Glutamatergic neuron (in vitro differentiated cells): ENCODE data around the gene KIAA1671. TPM values are rescaled to one million over a fixed set of nuclear protein-coding genes. Genes with fewer than 3 reads are reported as not detected.
A peak's percentile ranks its signal among the peaks of the same experiment; 100 is the strongest.

Experiments
- DNase-seq: peaks from one replicate; pipeline ENCODE4 v3.0.0; 2022
- H3K27ac Mint-ChIP-seq: one replicate; pipeline ENCODE4 v1.8.0; 2020; ENCODE audit warnings: mild to moderate bottlenecking, mixed read lengths, inconsistent platforms; ENCODE audit not compliant: unreplicated experiment
- H3K27me3 Mint-ChIP-seq: one replicate; pipeline ENCODE4 v1.8.0; 2020; ENCODE audit warnings: mild to moderate bottlenecking, moderate library complexity, mixed read lengths, inconsistent platforms; ENCODE audit not compliant: unreplicated experiment
- H3K36me3 Mint-ChIP-seq: one replicate; pipeline ENCODE4 v1.8.0; 2020; ENCODE audit warnings: mild to moderate bottlenecking, mixed read lengths, inconsistent platforms; ENCODE audit not compliant: unreplicated experiment
- H3K4me1 Mint-ChIP-seq: one replicate; pipeline ENCODE4 v1.8.0; 2020; ENCODE audit warnings: mild to moderate bottlenecking, low read depth, mixed read lengths, inconsistent platforms; ENCODE audit not compliant: unreplicated experiment
- H3K4me3 Mint-ChIP-seq: one replicate; pipeline ENCODE4 v1.8.0; 2020; ENCODE audit warnings: mild to moderate bottlenecking, mixed read lengths, inconsistent platforms; ENCODE audit not compliant: unreplicated experiment
- H3K9me3 Mint-ChIP-seq: one replicate; pipeline ENCODE4 v1.8.0; 2020; ENCODE audit warnings: mild to moderate bottlenecking, moderate library complexity, mixed read lengths, inconsistent platforms; ENCODE audit not compliant: unreplicated experiment
- CTCF ChIP-seq: fragments of 200-600 bp; sonication (generic); IDR thresholded peaks from one replicate; pipeline ENCODE4 v1.5.0; 2021; ENCODE audit not compliant: partially characterized antibody, unreplicated experiment
- total RNA-seq: library from RNA; stranded (reverse); fragmentation: NEBNext Ultra II Directional; extraction: Animal tissue kit (Norgen Biotek cat#: 25700); gene quantifications from one replicate; pipeline ENCODE4 v1.2.1, GENCODE V29; 2021; ENCODE audit not compliant: unreplicated experiment

The KIAA1671 gene
- total RNA-seq, 1 donor from 2014 or later: 15.3 TPM

- no peak overlapping the region for H3K27ac Mint-ChIP-seq
- H3K9me3 Mint-ChIP-seq: peaks cover 2% of the 10 kb centered on the region
- DNase-seq: no peak
- no peak overlapping the region for H3K4me3 Mint-ChIP-seq
- peaks cover 7% of the 10 kb centered on the region for H3K27me3 Mint-ChIP-seq
- no peak for TF ChIP-seq CTCF
- no peaks in the 10 kb centered on the region for H3K36me3 Mint-ChIP-seq
- peaks cover 31% of the 10 kb centered on the region for H3K4me1 Mint-ChIP-seq
Measured at GRCh38 chr22:24981066-24981465, 28.6 kb downstream of the KIAA1671 start.

- peaks cover 2% of the 10 kb centered on the region for H3K9me3 Mint-ChIP-seq
- H3K27me3 Mint-ChIP-seq: peaks cover 7% of the 10 kb centered on the region
Measured at GRCh38 chr22:24981656-24982055, 29.1 kb downstream of the KIAA1671 start.

GRCh38 chr22:24982301-24983056 is 30.0 kb downstream of the KIAA1671 start:
- Mint-ChIP-seq H3K27me3 (peaks cover 7% of the 10 kb centered on the region), H3K27ac (peak overlapping the region; percentile 38), H3K36me3 (no peaks in the 10 kb centered on the region), H3K9me3 (peaks cover 2% of the 10 kb centered on the region), H3K4me3 (no peak overlapping the region), H3K4me1 (peaks cover 24% of the 10 kb centered on the region)
- DNase-seq: no peak
- TF ChIP-seq CTCF: no peak

More at GRCh38 chr22:24981656-24982055, 29.1 kb downstream of the KIAA1671 start:
- H3K27ac Mint-ChIP-seq: no peak overlapping the region
- H3K4me1 Mint-ChIP-seq: peaks cover 27% of the 10 kb centered on the region
- no peak for TF ChIP-seq CTCF
- no peak overlapping the region for H3K4me3 Mint-ChIP-seq
- no peak for DNase-seq
- H3K36me3 Mint-ChIP-seq: no peaks in the 10 kb centered on the region

GRCh38 chr22:24983151-24983550 is 30.6 kb downstream of the KIAA1671 start:
- no peak for TF ChIP-seq CTCF
- H3K4me1 Mint-ChIP-seq: peaks cover 18% of the 10 kb centered on the region
- H3K4me3 Mint-ChIP-seq: peak overlapping the region; percentile 34
- H3K27ac Mint-ChIP-seq: no peak overlapping the region
- H3K36me3 Mint-ChIP-seq: no peaks in the 10 kb centered on the region
- DNase-seq: no peak
- H3K27me3 Mint-ChIP-seq: peaks cover 7% of the 10 kb centered on the region
- H3K9me3 Mint-ChIP-seq: peaks cover 2% of the 10 kb centered on the region

- no peak for TF ChIP-seq CTCF
- peaks cover 18% of the 10 kb centered on the region for H3K4me1 Mint-ChIP-seq
- no peak overlapping the region for H3K27ac Mint-ChIP-seq
- H3K36me3 Mint-ChIP-seq: no peaks in the 10 kb centered on the region
- peaks cover 7% of the 10 kb centered on the region for H3K27me3 Mint-ChIP-seq
- H3K4me3 Mint-ChIP-seq: no peak overlapping the region
- DNase-seq: no peak
- H3K9me3 Mint-ChIP-seq: peaks cover 2% of the 10 kb centered on the region
Measured at GRCh38 chr22:24984122-24984521, 31.6 kb downstream of the KIAA1671 start.
